Keratinocyte (primary cell): ENCODE data around the gene LYRM7. TPM values are rescaled to one million over a fixed set of nuclear protein-coding genes. Genes with fewer than 3 reads are reported as not detected.

Source experiments
- DNase-seq: peaks from one replicate; pipeline ENCODE4 v3.0.0-alpha.2; 2011; ENCODE audit warnings: low read depth, missing footprints, low spot score
- FAIRE-seq: peaks from 2 replicates; lab custom pipeline; 2011; peaks lifted over from hg19 to GRCh38; lab: Jason Lieb, UNC
- H2AFZ ChIP-seq: 2 replicates; pipeline ENCODE4 v1.6.0; 2012; ENCODE audit warnings: low read length, control low read depth, inconsistent platforms; ENCODE audit not compliant: control insufficient read depth
- H3K27ac ChIP-seq: 2 replicates; pipeline ENCODE4 v1.5.1; 2011; ENCODE audit warnings: low read length; ENCODE audit not compliant: control insufficient read depth, insufficient read depth
- H3K27me3 ChIP-seq: 3 replicates; pipeline ENCODE4 v1.6.0; 2011; ENCODE audit warnings: low read length; ENCODE audit not compliant: control insufficient read depth, insufficient read depth; ENCODE audit errors: extremely low read depth
- H3K36me3 ChIP-seq, 2 experiments: 2 replicates in 1 of 2; 3 replicates in 1 of 2; pipeline ENCODE4 v1.5.1; 2011; ENCODE audit warnings: low read length in 2 of 2, mild to moderate bottlenecking in 1 of 2; ENCODE audit not compliant: control insufficient read depth in 2 of 2, insufficient read depth in 2 of 2; ENCODE audit errors: extremely low read depth in 1 of 2
- H3K4me1 ChIP-seq: 3 replicates; pipeline ENCODE4 v1.5.1; 2011; ENCODE audit warnings: low read length; ENCODE audit not compliant: control insufficient read depth, insufficient read depth; ENCODE audit errors: extremely low read depth
- H3K4me2 ChIP-seq: 3 replicates; pipeline ENCODE4 v1.6.0; 2011; ENCODE audit warnings: low read depth, low read length; ENCODE audit not compliant: control insufficient read depth, insufficient read depth; ENCODE audit errors: extremely low read depth
- H3K4me3 ChIP-seq, 3 experiments: fragments of 200-600 bp in 1 of 3; sonication (generic) in 1 of 3; 2 replicates in 2 of 3; 3 replicates in 1 of 3; pipeline ENCODE4 v1.5.1; 2011 to 2016; ENCODE audit warnings: low read length in 3 of 3, mild to moderate bottlenecking in 3 of 3, control low read depth in 2 of 3, inconsistent platforms in 1 of 3, low read depth in 1 of 3, mixed read lengths in 1 of 3, mixed run types in 1 of 3, moderate library complexity in 1 of 3; ENCODE audit not compliant: control insufficient read depth in 2 of 3, insufficient read depth in 2 of 3; ENCODE audit errors: extremely low read depth in 1 of 3
- H3K79me2 ChIP-seq: 2 replicates; pipeline ENCODE4 v1.6.0; 2012; ENCODE audit warnings: low read length; ENCODE audit not compliant: control insufficient read depth, insufficient read depth
- H3K9ac ChIP-seq: 3 replicates; pipeline ENCODE4 v1.6.0; 2011; ENCODE audit warnings: low read length; ENCODE audit not compliant: control insufficient read depth, insufficient read depth; ENCODE audit errors: extremely low read depth
- H3K9me1 ChIP-seq: 3 replicates; pipeline ENCODE4 v1.6.0; 2011; ENCODE audit warnings: low read length; ENCODE audit not compliant: control insufficient read depth, insufficient read depth; ENCODE audit errors: extremely low read depth
- H3K9me3 ChIP-seq: 2 replicates; pipeline ENCODE4 v1.5.1; 2012; ENCODE audit warnings: low read depth, low read length; ENCODE audit not compliant: control insufficient read depth
- H4K20me1 ChIP-seq: 3 replicates; pipeline ENCODE4 v1.6.0; 2011; ENCODE audit warnings: low read length; ENCODE audit not compliant: control insufficient read depth, insufficient read depth; ENCODE audit errors: extremely low read depth
- CTCF ChIP-seq, 3 experiments: IDR thresholded peaks in 1 of 3; conservative IDR thresholded peaks in 1 of 3; optimal IDR thresholded peaks in 1 of 3; 2 replicates in 2 of 3; 3 replicates in 1 of 3; pipeline versions ENCODE3 to v1.5.1; 2011; ENCODE audit warnings: low read length in 3 of 3, mild to moderate bottlenecking in 3 of 3, moderate library complexity in 2 of 3, control low read depth in 1 of 3, inconsistent platforms in 1 of 3; ENCODE audit not compliant: insufficient read depth in 2 of 3; ENCODE audit errors: extremely low read depth in 1 of 3
- EZH2 ChIP-seq: IDR thresholded peaks from one replicate; pipeline ENCODE4 v1.6.1; 2012; ENCODE audit warnings: inconsistent platforms, mild to moderate bottlenecking, low read length, moderate library complexity
- dilution Hi-C: fragments of 300-500 bp; cut with MboI; formaldehyde crosslinking; loops from one replicate; pipeline ENCODE4 v1.7.0; 2020; ENCODE audit warnings: low sequenced_read_pairs; ENCODE audit not compliant: extremely low pct_ligation_motif_present
- polyA plus RNA-seq, 5 experiments: library from polyadenylated mRNA; depleted of rRNA in 3 of 5; stranded (reverse) in 3 of 5; stranded (forward) in 1 of 5; unstranded in 1 of 5; fragments of >200 nt; gene quantifications; 1 replicate in 1 of 5; 2 replicates in 3 of 5; 3 replicates in 1 of 5; pipeline versions ENCODE4 v1.2.1 to v1.2.3, GENCODE V29; 2011 to 2012; ENCODE audit warnings: missing spikeins in 2 of 5, low read depth in 1 of 5, low replicate concordance in 1 of 5

Gene LYRM7
- polyA plus RNA-seq, 1 donor (not counting 4 experiments of a cell fraction or from before 2014, with no cell fraction given), result 5.5 TPM

- no peaks in the 10 kb centered on the region for H3K4me1 ChIP-seq
- peak overlapping the region; percentile 84 to 99 (median 94) for H3K4me3 ChIP-seq
- H3K79me2 ChIP-seq, result peaks cover 48% of the 10 kb centered on the region
- no peaks in the 10 kb centered on the region for H3K27me3 ChIP-seq
- no peak for DNase-seq
- peak overlapping the region; percentile 94 for H3K27ac ChIP-seq
- H3K9me1 ChIP-seq, result no peaks in the 10 kb centered on the region
- H3K9ac ChIP-seq, result peak overlapping the region; percentile 97
- dilution Hi-C loops, result no loop called here
- TF ChIP-seq EZH2 (no peak), CTCF (optimal IDR thresholded peaks at IDR 0.05 in 1 of 3, IDR thresholded peaks at IDR 0.05 in 1 of 3, conservative IDR thresholded peaks at IDR 0.05 in 1 of 3; ENCODE audit: extremely low read depth in 1 of 3, insufficient read depth in 2 of 3, low read length in 3 of 3) (no peak)
- peaks cover 9 to 10% of the 10 kb centered on the region in 2 experiments for H3K36me3 ChIP-seq
- FAIRE-seq, result no peak
- peak overlapping the region; percentile 79 for H3K4me2 ChIP-seq
- no peaks in the 10 kb centered on the region for H4K20me1 ChIP-seq
- peak overlapping the region; percentile 90 for H2AFZ ChIP-seq
- no peaks in the 10 kb centered on the region for H3K9me3 ChIP-seq
Observed at GRCh38 chr5:131164191-131165118, 6.3 kb upstream of the LYRM7 start.

GRCh38 chr5:131165119-131165727, 5.5 kb upstream of the LYRM7 start, which contains the start of gene HINT1:
Gene HINT1, minus strand, starts transcription at chr5:131165256. Its CDS starts 51 bp downstream, at chr5:131165205.
- FAIRE-seq, result peak; percentile 89

More at GRCh38 chr5:131165119-131165727, 5.5 kb upstream of the LYRM7 start, which contains the start of gene HINT1:
- H3K4me1 ChIP-seq, result no peaks in the 10 kb centered on the region
- no peaks in the 10 kb centered on the region for H3K27me3 ChIP-seq
- peak within 1 kb of the TSS; percentile 79 for H3K4me2 ChIP-seq
- no peaks in the 10 kb centered on the region for H3K9me3 ChIP-seq
- H3K79me2 ChIP-seq, result peaks cover 45% of the 10 kb centered on the region
- peak within 1 kb of the TSS; percentile 97 for H3K9ac ChIP-seq
- DNase-seq, result peak; percentile 57
- H3K36me3 ChIP-seq, result peaks cover 6 to 10% of the 10 kb centered on the region in 2 experiments
- H2AFZ ChIP-seq, result peak within 1 kb of the TSS; percentile 90
- H3K27ac ChIP-seq, result peak within 1 kb of the TSS; percentile 94
- no peaks in the 10 kb centered on the region for H3K9me1 ChIP-seq
- peak within 1 kb of the TSS; percentile 84 to 99 (median 94) for H3K4me3 ChIP-seq
- no peaks in the 10 kb centered on the region for H4K20me1 ChIP-seq
- dilution Hi-C loops, result no loop called here
- TF ChIP-seq EZH2 (no peak), CTCF (optimal IDR thresholded peaks at IDR 0.05 in 1 of 3, IDR thresholded peaks at IDR 0.05 in 1 of 3, conservative IDR thresholded peaks at IDR 0.05 in 1 of 3; ENCODE audit: extremely low read depth in 1 of 3, insufficient read depth in 2 of 3, low read length in 3 of 3) (peak; percentile 18 to 43 (median 23))
